ENCODE results near the gene PECR. TPM values are rescaled to one million over a fixed set of nuclear protein-coding genes. Genes with fewer than 3 reads are reported as not detected.

Gene PECR
- total and polyA plus RNA-seq, 12 donors, result 5.3 to 22.2 (median 10.7) TPM

- Histone ChIP-seq H3K4me1 (replicated peaks in 1 of 2) (no peaks in the 10 kb centered on the region), H3K27me3 (no peaks in the 10 kb centered on the region), H3K4me3 (no peak overlapping the region), H3K36me3 (replicated peaks in 1 of 2) (no peaks in the 10 kb centered on the region), H3K9me3 (replicated peaks in 1 of 3) (no peaks in the 10 kb centered on the region), H3K27ac (no peak overlapping the region)
- TF ChIP-seq, protein P1, sequence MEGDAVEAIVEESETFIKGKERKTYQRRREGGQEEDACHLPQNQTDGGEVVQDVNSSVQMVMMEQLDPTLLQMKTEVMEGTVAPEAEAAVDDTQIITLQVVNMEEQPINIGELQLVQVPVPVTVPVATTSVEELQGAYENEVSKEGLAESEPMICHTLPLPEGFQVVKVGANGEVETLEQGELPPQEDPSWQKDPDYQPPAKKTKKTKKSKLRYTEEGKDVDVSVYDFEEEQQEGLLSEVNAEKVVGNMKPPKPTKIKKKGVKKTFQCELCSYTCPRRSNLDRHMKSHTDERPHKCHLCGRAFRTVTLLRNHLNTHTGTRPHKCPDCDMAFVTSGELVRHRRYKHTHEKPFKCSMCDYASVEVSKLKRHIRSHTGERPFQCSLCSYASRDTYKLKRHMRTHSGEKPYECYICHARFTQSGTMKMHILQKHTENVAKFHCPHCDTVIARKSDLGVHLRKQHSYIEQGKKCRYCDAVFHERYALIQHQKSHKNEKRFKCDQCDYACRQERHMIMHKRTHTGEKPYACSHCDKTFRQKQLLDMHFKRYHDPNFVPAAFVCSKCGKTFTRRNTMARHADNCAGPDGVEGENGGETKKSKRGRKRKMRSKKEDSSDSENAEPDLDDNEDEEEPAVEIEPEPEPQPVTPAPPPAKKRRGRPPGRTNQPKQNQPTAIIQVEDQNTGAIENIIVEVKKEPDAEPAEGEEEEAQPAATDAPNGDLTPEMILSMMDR (IDR thresholded peaks at IDR 0.05), result no peak
- no peak for TF ChIP-seq POLR2A (IDR thresholded peaks at IDR 0.05)
- 82 to 91% (median 88%) methylated on average over 7 of the region's 7 CpGs for WGBS, 4 donors
- intact Hi-C loops (cut with DNase I), result no loop called here
- DNase-seq, result no peak
These were observed 59.6 kb downstream of the PECR start for GRCh38 chr2:216021768-216022565.

GRCh38 chr2:216018709-216019108 is 62.9 kb downstream of the PECR start:
- H3K4me3 ChIP-seq, result no peak overlapping the region
- TF ChIP-seq POLR2A (IDR thresholded peaks at IDR 0.05), result no peak
- TF ChIP-seq, protein P1 (IDR thresholded peaks at IDR 0.05), result no peak
- no peak overlapping the region for H3K27ac ChIP-seq
- no peaks in the 10 kb centered on the region for H3K36me3 ChIP-seq (replicated peaks in 1 of 2)
- no peaks in the 10 kb centered on the region for H3K9me3 ChIP-seq (replicated peaks in 1 of 3)
- no peaks in the 10 kb centered on the region for H3K27me3 ChIP-seq
- 90 to 94% (median 92%) methylated on average over 3 of the region's 3 CpGs for WGBS, 4 donors
- intact Hi-C loops (cut with DNase I), result loop anchor here in 1 of 2 donors (10.0 kb wide), 1 partner anchor 64 kb away; no protein-coding TSS in a partner anchor
- DNase-seq, result no peak
- peaks cover 0 to 4% of the 10 kb centered on the region in 2 donors for H3K4me1 ChIP-seq (replicated peaks in 1 of 2)

DNA sequence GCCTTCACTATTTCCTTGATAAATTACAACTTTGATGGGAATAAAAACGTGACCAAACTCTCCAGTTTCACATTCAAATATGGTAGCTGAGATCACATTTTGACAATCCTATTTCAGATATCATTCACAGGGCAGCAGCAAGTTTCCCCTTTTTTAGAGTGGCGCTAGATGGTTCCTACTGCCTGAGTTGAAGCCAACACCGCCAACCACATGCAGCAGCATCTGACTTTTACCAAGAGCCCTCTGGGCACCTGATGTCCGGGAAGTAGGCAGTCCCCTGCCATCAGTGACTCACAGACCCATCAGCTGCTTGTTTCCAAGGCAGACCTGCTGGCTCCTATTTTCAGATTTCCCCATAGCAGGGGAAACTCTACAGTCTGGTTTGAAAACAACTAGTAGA is 64.2 kb downstream of the PECR start:
- H3K27me3 ChIP-seq, result no peaks in the 10 kb centered on the region
- TF ChIP-seq, protein P1 (IDR thresholded peaks at IDR 0.05), result no peak
- TF ChIP-seq POLR2A (IDR thresholded peaks at IDR 0.05), result no peak
- peaks cover 0 to 6% of the 10 kb centered on the region in 2 donors for H3K4me1 ChIP-seq (replicated peaks in 1 of 2)
- no peaks in the 10 kb centered on the region for H3K9me3 ChIP-seq (replicated peaks in 1 of 3)
- peak in 6 of 7 donors; percentile 30 to 72 (median 48) for DNase-seq
- intact Hi-C loops (cut with DNase I), result loop anchor here in 1 of 2 donors (10.0 kb wide), 1 partner anchor 63 kb away; no protein-coding TSS in a partner anchor
- no peak overlapping the region for H3K27ac ChIP-seq
- H3K36me3 ChIP-seq (replicated peaks in 1 of 2), result no peaks in the 10 kb centered on the region
- 78 to 79% (median 79%) methylated on average over 4 of the region's 4 CpGs for WGBS, 4 donors
- no peak overlapping the region for H3K4me3 ChIP-seq

- no peaks in the 10 kb centered on the region for H3K27me3 ChIP-seq
- no peak overlapping the region for H3K4me3 ChIP-seq
- no peak for TF ChIP-seq POLR2A (IDR thresholded peaks at IDR 0.05)
- TF ChIP-seq, protein P1 (IDR thresholded peaks at IDR 0.05), result no peak
- no peaks in the 10 kb centered on the region for H3K9me3 ChIP-seq (replicated peaks in 1 of 3)
- 58 to 72% (median 68%) methylated on average over 1 of the region's 1 CpG for WGBS, 4 donors
- DNase-seq, result no peak
- H3K36me3 ChIP-seq (replicated peaks in 1 of 2), result no peaks in the 10 kb centered on the region
- H3K27ac ChIP-seq, result no peak overlapping the region
- H3K4me1 ChIP-seq (replicated peaks in 1 of 2), result peaks cover 0 to 6% of the 10 kb centered on the region in 2 donors
- intact Hi-C loops (cut with DNase I), result loop anchor here in 1 of 2 donors (10.0 kb wide), 1 partner anchor 62 kb away; no protein-coding TSS in a partner anchor
These were observed 65.0 kb downstream of the PECR start for GRCh38 chr2:216016581-216016980.
